Embryonic facial prominence (tissue), 1 donor: ENCODE data around the gene PUM1.

Experiments used
- DNase-seq: peaks from one replicate; pipeline ENCODE4 v3.0.0-alpha.2; 2016; ENCODE audit errors: extremely low spot score

PUM1 gene

DNA sequence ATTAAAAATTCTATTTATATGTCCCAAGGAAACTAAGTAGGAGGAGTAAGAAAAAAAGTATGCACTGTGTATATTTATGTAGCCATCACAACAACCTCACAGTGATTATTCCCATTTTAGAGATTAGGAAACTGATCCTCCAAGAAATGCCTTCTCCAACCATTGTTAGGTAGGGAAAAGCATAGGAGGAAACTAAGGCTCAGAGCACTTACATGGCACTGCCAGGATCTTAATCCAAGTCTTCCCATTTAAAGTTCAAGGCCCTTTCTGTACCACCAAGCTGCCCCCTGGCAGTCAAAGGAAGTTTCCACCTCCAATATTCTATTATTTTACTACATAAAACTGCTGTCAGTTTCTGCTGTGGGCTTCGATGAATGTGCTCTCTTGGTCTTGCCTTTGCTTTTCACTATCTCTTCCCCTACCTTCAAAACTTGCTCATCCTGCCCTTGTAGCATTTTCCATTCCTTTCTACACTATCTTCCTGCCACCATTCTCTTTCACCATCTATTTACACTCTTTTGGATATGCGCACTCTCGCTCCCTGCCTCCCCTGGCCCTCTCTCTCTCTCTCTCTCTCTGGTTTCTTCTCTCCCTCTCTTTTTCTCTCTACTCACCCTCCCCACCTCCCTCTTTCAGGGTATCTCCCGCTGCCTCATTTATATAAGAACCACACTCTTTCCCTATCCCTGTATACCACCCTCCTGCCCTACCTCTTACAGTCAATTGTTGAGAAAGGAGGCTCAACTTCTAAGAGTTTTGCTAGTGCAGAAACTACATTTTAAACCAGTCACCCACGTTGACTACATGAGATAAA lies 34.0 kb downstream of the PUM1 start:
- DNase-seq: no peak

DNA sequence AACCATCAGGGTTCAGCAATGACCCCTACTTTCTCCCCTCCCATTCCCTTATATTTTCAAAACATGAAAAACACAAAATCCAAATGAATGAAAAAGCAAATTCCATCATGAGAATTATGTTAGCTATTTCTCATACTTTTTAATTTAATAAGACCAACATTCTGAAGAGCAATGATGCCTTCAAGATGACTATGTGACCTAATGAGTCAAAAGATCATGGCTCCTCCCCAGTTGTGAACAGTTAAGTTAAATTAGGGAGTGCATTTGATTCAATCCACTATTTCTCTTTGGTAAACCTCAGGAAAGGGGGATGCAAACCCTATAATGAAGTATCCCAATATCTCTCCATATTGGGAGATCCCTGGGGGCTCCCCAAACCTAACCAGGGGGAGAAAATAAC lies 36.5 kb downstream of the PUM1 start:
- DNase-seq: no peak

DNA sequence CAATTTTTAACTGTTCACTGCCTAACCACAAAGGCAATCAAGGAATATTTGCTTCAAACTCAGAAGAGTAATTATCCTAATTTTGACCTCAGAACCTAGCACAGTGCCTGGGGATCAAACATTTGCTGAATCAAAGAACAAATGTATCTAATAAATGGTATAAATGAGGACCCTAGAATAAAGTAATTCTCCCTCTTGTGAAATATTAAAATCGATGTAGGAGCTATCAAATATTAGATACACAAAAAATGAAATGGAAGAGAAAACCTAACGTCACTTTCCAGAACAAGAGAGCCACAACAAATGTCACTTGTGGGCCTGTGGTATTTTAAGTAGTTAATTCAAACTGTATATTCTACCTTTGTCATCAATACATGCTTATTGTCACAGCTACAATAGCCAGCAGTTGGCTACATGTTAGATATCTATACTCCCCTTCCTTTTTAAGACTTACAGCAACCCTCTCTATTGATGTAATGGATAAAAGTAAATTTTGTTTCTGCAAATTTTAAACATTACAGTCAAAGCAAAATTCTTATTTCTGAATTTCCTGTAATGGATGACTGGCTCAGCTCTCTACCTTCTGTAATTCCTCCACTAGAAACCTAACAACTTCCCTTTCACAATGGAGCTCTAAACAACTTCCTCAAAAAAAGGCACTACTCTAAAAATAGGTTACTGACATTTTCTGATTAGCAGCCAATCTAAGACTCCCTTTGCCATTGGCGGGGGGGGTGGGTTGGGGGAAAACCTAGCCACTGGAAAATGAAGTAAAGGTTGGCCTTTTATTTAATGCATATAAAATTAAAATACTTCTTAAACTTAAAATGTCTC lies 37.6 kb downstream of the PUM1 start:
- DNase-seq: no peak

DNA sequence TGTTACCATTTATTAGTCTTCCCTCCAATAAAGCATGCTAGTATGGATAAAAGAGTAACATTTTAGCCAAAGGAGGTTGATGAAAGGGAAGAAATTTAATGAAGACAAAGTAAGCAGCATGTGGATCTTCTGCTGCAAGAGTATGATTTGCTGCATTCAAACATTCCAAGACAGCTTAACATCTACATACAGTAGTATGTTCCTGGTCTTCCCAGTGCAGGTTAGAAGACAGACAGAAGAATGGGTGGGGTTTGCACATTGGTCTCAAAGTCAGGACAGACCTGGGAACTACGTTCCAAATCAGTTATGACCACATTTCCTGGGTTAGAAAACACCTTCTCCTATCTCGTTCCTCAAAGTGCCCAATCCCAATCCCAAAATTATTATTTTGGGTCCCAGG lies 43.3 kb downstream of the PUM1 start:
- no peak for DNase-seq

GRCh38 chr1:31020007-31020790 lies 45.3 kb downstream of the PUM1 start:
- no peak for DNase-seq

DNA sequence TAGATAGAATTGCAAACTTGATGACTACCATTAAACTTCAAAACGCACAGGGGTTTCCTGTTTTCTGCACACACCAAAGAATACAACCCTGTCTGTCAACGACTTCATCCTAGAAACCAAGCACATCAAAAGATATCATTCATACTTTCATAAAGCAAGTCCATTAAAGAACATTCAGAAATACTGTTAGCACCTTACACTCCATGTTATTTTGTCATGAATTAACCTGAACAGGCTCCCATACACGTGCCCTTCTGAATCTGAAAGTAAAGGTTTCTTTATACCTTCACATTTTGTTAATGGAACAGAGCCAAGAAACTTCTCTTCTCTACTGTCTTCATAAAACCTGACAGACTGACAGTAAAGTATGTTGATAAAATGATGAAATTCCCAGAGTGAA lies 46.1 kb downstream of the PUM1 start:
- DNase-seq: no peak

DNA sequence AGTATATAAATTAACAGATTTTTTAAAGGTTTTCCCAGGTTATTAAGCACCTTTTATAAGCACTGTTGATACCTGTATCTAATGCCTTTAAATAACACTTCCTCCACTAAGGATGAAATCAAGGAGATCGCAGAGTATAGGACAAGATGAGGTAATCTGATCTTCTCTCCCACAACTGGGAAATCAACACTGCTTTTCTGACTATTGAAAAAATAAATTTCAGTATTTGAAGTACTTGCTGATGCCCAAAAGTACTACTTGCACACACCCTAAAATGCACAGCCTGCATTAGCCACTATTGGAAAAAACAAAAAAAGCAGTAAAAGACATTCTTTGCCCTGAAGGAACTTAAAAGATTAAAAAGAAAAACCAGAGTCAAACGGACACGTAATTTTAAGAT lies 48.6 kb downstream of the PUM1 start:
- DNase-seq: no peak

DNA sequence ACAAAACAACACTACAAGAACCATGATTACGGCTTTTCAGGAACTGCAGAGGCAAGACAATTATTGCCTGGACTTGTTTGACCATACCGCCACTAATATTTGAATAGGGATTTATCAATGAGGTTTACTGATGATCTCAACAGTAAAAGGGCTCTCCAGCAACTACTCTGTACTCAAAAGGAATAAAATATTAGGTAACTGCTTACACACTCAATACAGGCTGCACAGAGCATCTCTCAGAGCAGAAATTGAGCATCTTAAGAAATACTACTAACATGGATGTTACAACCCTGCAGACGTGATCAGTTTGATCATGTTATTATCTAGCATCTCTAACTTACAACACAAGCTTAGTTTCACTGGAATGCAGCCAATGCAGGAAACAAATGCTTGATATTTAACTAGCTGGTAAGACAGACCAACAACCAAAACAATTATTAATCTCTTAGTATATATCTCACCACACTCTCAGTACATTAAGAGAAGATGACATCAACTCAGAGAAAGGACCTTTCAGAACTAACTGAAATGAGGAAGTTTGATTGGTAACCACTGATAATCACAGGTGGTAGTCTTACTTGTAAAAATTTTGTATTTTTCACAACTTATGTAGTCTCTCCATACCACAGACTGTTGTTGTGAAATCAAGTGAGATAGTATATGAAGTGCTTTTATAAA lies 52.2 kb downstream of the PUM1 start:
- DNase-seq: no peak

- no peak for DNase-seq
Observed at GRCh38 chr1:31012210-31012924, 53.1 kb downstream of the PUM1 start.

DNA sequence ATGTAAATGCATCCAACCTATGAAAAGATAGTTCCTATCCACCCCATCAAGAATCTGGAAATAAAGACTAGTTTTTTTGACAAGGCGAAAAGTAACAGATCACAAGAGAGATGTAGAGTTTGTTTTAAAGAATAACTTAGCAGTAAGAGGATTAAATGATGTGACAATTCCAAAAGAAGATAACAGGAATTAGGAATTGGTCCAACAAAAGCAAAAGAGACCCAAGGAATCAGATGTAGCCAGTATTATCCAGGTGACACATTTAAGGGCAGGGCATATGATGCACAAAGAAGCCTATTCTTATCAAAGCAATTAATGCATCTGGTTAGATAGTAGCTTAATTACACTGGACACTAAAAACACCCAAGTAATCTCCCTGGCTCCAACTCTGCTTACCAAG lies 53.8 kb downstream of the PUM1 start:
- no peak for DNase-seq

- DNase-seq: no peak
Observed at GRCh38 chr1:31010086-31010989, 55.2 kb downstream of the PUM1 start.

- no peak for DNase-seq
Observed at GRCh38 chr1:31007462-31007991, 58.0 kb downstream of the PUM1 start.

DNA sequence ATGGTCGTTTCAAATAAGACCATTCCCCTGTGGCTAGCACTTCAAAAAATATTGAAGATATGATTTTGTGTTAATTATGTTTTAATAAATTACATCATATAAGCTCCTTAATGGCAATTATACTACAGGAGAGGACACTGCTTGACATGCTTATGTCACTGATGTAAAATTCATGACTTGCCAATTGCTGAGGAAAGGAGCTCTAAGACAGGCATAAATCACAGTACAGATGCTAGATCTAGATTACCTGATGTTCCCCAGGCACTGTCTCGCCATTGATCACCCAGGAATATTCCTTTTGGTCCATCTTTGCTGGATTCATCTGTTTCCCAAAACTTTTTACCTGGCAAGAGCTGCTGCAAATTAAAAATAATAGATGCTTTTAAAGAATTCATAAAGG lies 58.8 kb downstream of the PUM1 start:
- DNase-seq: no peak

DNA sequence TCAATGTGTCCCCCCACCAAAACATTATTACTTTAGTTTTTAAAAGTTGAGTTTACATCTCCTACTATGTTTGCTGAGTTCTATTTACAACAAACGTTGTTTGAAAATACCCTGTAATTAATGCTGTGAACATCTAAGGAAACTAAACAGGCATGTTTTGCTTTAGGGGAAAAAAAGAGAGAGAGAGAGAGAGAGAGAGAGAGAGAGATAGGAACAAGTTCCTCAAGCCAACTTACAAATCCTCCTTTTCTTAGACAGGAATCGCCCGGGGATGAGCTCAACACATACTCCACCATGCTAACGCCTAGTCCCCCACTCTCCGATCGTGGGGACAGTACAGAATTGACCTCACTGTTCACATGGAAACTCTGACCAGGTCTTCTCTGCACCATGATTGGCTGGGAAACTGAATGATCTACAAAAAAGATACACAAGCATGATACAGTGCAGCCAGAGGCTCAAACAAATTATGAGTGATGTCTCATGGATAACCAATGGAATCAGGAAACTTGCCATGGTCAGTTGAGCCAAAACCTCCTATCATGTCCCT lies 59.8 kb downstream of the PUM1 start:
- no peak for DNase-seq

- DNase-seq: no peak
Observed at GRCh38 chr1:31005198-31005597, 60.3 kb downstream of the PUM1 start.

GRCh38 chr1:31004231-31004621 lies 61.3 kb downstream of the PUM1 start:
- no peak for DNase-seq

GRCh38 chr1:31003613-31004230 lies 61.8 kb downstream of the PUM1 start:
- no peak for DNase-seq

DNA sequence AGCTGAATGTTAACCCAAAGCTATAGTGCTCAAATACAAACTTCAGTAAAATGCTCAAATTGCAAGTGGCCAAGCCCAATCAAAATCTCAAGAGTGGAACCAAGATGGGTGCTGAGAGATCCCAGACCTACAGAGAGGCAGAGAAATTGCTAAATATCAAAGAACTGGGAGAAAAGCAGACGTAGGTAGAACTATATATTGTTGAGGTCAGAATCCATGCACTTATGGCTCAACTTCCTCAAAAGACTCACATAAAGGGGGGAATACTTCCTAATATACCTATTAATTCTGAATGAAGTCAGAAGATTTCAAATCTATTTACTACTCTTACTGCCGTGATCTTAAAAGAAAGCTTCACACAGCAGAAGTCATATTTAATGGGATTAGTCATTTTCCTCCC lies 65.2 kb downstream of the PUM1 start:
- DNase-seq: no peak

GRCh38 chr1:30998887-30999286 lies 66.6 kb downstream of the PUM1 start:
- no peak for DNase-seq
